K562 (cell line): ENCODE data around the gene LAP3. TPM values are rescaled to one million over a fixed set of nuclear protein-coding genes. Genes with fewer than 3 reads are reported as not detected.
A peak's percentile ranks its signal among the peaks of the same experiment; 100 is the strongest.

ENCODE experiments used
- KDM1A ChIP-seq, 2 experiments: fragments of 450-650 bp; IDR thresholded peaks; 2 replicates each; pipeline ENCODE4 v1.6.1; 2016; ENCODE audit warnings: mild to moderate bottlenecking in 2 of 2
- MGA ChIP-seq: fragments of 450-650 bp; IDR thresholded peaks from 2 replicates; pipeline ENCODE4 v1.6.1; 2016; ENCODE audit warnings: mild to moderate bottlenecking, moderate library complexity
- NFIC ChIP-seq: fragments of 450-650 bp; IDR thresholded peaks from 2 replicates; pipeline ENCODE4 v1.6.1; 2017; ENCODE audit warnings: mild to moderate bottlenecking, inconsistent platforms
- POLR2A ChIP-seq: fragments of 450-650 bp; conservative IDR thresholded peaks from 2 replicates; pipeline ENCODE4 v1.6.1; 2016
- RBFOX2 ChIP-seq: fragments of 200-400 bp; formaldehyde crosslinking; IDR thresholded peaks from 2 replicates; pipeline ENCODE4 v1.6.1; 2017; ENCODE audit warnings: low read depth, mild to moderate bottlenecking, low read length, moderate library complexity
- SMARCE1 ChIP-seq: fragments of 450-650 bp; IDR thresholded peaks from 2 replicates; pipeline ENCODE4 v1.7.1; 2016; ENCODE audit warnings: mild to moderate bottlenecking
- USF2 ChIP-seq: sonication (generic); formaldehyde crosslinking; IDR thresholded peaks from 2 replicates; pipeline ENCODE4 v1.5.0; 2020; ENCODE audit warnings: missing genetic modification reagents
- polyA plus RNA-seq, 8 experiments: library from polyadenylated mRNA; depleted of rRNA in 4 of 8; stranded (reverse) in 5 of 8; unstranded in 3 of 8; fragments of >200 nt; fragmentation: Nextera tagmentation in 2 of 8; fragmentation: Illumina TruSeq in 1 of 8; extraction: Ambion mirVana in 2 of 8; extraction: Trizol in 1 of 8; gene quantifications; 2 replicates each; pipeline versions ENCODE4 v1.2.1 to v1.2.3, GENCODE V29; 2011 to 2014; ENCODE audit warnings: inconsistent platforms in 1 of 8, missing spikeins in 1 of 8
- total RNA-seq, 7 experiments: library from RNA; depleted of rRNA in 6 of 7; stranded (reverse); fragments of >200 nt in 6 of 7; fragmentation: Illumina TruSeq in 2 of 7; extraction: Trizol in 2 of 7; gene quantifications; 2 replicates each; pipeline versions ENCODE4 v1.2.1 to v1.2.3, GENCODE V29; 2011 to 2021; ENCODE audit warnings: low replicate concordance in 1 of 7
- TF ChIP-seq, protein P1 (sequence below), 2 experiments: fragments of 450-650 bp in 1 of 2; sonication (generic) in 1 of 2; formaldehyde crosslinking; conservative IDR thresholded peaks; 2 replicates each; pipeline versions ENCODE4 v1.4.0 to v1.8.1; 2020 to 2022; ENCODE audit warnings: mild to moderate bottlenecking in 1 of 2, missing genetic modification reagents in 1 of 2
- TF ChIP-seq, protein P2 (sequence below): fragments of 200-800 bp; sonication (Bioruptor generic); IDR thresholded peaks from 2 replicates; pipeline ENCODE4 v1.6.1; 2017; ENCODE audit warnings: missing genetic modification characterization, missing compliant biosample characterization
- TF ChIP-seq, protein P3 (sequence below): sonication (generic); formaldehyde crosslinking; IDR thresholded peaks from 2 replicates; pipeline ENCODE4 v1.8.1; 2022; ENCODE audit warnings: missing genetic modification reagents

LAP3 gene
- total and polyA plus RNA-seq, 9 of the 15 experiments (the other 6 are each of a cell fraction or from before 2014, with no cell fraction given) = 82.3 to 170 (median 107) TPM

- peak; percentile 95 for TF ChIP-seq MGA
- TF ChIP-seq SMARCE1 = 0 out of 2 replicates have a peak, but pooled peaks have one; percentile 48
- TF ChIP-seq USF2 (CRISPR knock-in tag) = peak; percentile 84
- TF ChIP-seq, protein P1, sequence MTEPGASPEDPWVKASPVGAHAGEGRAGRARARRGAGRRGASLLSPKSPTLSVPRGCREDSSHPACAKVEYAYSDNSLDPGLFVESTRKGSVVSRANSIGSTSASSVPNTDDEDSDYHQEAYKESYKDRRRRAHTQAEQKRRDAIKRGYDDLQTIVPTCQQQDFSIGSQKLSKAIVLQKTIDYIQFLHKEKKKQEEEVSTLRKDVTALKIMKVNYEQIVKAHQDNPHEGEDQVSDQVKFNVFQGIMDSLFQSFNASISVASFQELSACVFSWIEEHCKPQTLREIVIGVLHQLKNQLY (CRISPR knock-in tag; conservative IDR thresholded peaks at IDR 0.05) = 0 out of 4 replicates have a peak, but pooled peaks of 1 of the 2 experiments have one; percentile 18
- TF ChIP-seq, protein P2, sequence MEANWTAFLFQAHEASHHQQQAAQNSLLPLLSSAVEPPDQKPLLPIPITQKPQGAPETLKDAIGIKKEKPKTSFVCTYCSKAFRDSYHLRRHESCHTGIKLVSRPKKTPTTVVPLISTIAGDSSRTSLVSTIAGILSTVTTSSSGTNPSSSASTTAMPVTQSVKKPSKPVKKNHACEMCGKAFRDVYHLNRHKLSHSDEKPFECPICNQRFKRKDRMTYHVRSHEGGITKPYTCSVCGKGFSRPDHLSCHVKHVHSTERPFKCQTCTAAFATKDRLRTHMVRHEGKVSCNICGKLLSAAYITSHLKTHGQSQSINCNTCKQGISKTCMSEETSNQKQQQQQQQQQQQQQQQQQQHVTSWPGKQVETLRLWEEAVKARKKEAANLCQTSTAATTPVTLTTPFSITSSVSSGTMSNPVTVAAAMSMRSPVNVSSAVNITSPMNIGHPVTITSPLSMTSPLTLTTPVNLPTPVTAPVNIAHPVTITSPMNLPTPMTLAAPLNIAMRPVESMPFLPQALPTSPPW (CRISPR knock-in tag) = peak; percentile 96
- peak; percentile 87 for TF ChIP-seq POLR2A
- TF ChIP-seq NFIC = no peak
- peak; percentile 97 for TF ChIP-seq RBFOX2
- no peak for TF ChIP-seq KDM1A (IDR thresholded peaks at IDR 0.05)
- TF ChIP-seq, protein P3, sequence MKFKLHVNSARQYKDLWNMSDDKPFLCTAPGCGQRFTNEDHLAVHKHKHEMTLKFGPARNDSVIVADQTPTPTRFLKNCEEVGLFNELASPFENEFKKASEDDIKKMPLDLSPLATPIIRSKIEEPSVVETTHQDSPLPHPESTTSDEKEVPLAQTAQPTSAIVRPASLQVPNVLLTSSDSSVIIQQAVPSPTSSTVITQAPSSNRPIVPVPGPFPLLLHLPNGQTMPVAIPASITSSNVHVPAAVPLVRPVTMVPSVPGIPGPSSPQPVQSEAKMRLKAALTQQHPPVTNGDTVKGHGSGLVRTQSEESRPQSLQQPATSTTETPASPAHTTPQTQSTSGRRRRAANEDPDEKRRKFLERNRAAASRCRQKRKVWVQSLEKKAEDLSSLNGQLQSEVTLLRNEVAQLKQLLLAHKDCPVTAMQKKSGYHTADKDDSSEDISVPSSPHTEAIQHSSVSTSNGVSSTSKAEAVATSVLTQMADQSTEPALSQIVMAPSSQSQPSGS (CRISPR knock-in tag) = peak; percentile 87
These were observed at the start of gene LAP3 (continued) for GRCh38 chr4:17576932-17577664.
